Fibroblast of lung (primary cell): ENCODE data around the gene GABBR2. TPM values are rescaled to one million over a fixed set of nuclear protein-coding genes. Genes with fewer than 3 reads are reported as not detected.

Source experiments
- DNase-seq, 2 donors: peaks; one replicate each; pipeline versions ENCODE4 v3.0.0 to v3.0.0-alpha.2; 2010; ENCODE audit warnings: low read depth in 2 of 2
- H2AFZ ChIP-seq: 2 replicates; pipeline ENCODE4 v1.5.1; 2012; ENCODE audit warnings: low read length, control low read depth, inconsistent platforms
- H3K27ac ChIP-seq: 2 replicates; pipeline ENCODE4 v1.5.1; 2011; ENCODE audit warnings: low read length, control low read depth; ENCODE audit not compliant: insufficient read depth
- H3K27me3 ChIP-seq: 2 replicates; pipeline ENCODE4 v1.5.1; 2011; ENCODE audit warnings: mild to moderate bottlenecking, low read length; ENCODE audit not compliant: control insufficient read depth, insufficient read depth
- H3K36me3 ChIP-seq: 2 replicates; pipeline ENCODE4 v1.5.1; 2011; ENCODE audit warnings: low read length; ENCODE audit not compliant: control insufficient read depth, insufficient read depth
- H3K4me1 ChIP-seq: 2 replicates; pipeline ENCODE4 v1.5.1; 2011; ENCODE audit warnings: low read length; ENCODE audit not compliant: control insufficient read depth, insufficient read depth; ENCODE audit errors: extremely low read depth
- H3K4me2 ChIP-seq: 2 replicates; pipeline ENCODE4 v1.5.1; 2011; ENCODE audit warnings: low read length, control low read depth; ENCODE audit not compliant: insufficient read depth; ENCODE audit errors: extremely low read depth
- H3K4me3 ChIP-seq, 4 experiments: fragments of 200-600 bp in 1 of 4; sonication (generic) in 1 of 4; replicated peaks in 1 of 4; 2 replicates each; pipeline ENCODE4 v1.5.1; 2011 to 2016; ENCODE audit warnings: low read length in 4 of 4, low read depth in 3 of 4, mild to moderate bottlenecking in 3 of 4, control low read depth in 2 of 4, inconsistent platforms in 1 of 4, mixed read lengths in 1 of 4; ENCODE audit not compliant: insufficient read depth in 1 of 4; ENCODE audit errors: control extremely low read depth in 1 of 4
- H3K79me2 ChIP-seq: 2 replicates; pipeline ENCODE4 v1.5.1; 2012; ENCODE audit warnings: mild to moderate bottlenecking, low read length, inconsistent platforms; ENCODE audit not compliant: control insufficient read depth, insufficient read depth
- H3K9ac ChIP-seq: 2 replicates; pipeline ENCODE4 v1.5.1; 2011; ENCODE audit warnings: mild to moderate bottlenecking, low read length, control low read depth; ENCODE audit not compliant: insufficient read depth
- H3K9me3 ChIP-seq: 2 replicates; pipeline ENCODE4 v1.5.1; 2012; ENCODE audit warnings: low read depth, low read length; ENCODE audit not compliant: control insufficient read depth, insufficient read depth
- H4K20me1 ChIP-seq: 2 replicates; pipeline ENCODE4 v1.5.1; 2011; ENCODE audit warnings: low read length; ENCODE audit not compliant: control insufficient read depth, insufficient read depth; ENCODE audit errors: extremely low read depth
- EZH2 ChIP-seq: IDR thresholded peaks from 2 replicates; pipeline ENCODE4 v1.5.1; 2012; ENCODE audit warnings: low read length, control low read depth, mild to moderate bottlenecking; ENCODE audit errors: missing control alignments
- polyA plus RNA-seq, 2 donors: library from polyadenylated mRNA; depleted of rRNA in 1 of 2; stranded (reverse) in 1 of 2; unstranded in 1 of 2; fragments of >200 nt; gene quantifications; 2 replicates each; pipeline ENCODE4 v1.2.1, GENCODE V29; 2011 to 2012; ENCODE audit warnings: missing spikeins in 1 of 2
- total RNA-seq: library from RNA; depleted of rRNA; stranded (reverse); fragments of >200 nt; gene quantifications from 2 replicates; pipeline ENCODE4 v1.2.1, GENCODE V29; 2014
- TF ChIP-seq, protein P1 (sequence below), 2 donors: IDR thresholded peaks in 1 of 2; conservative IDR thresholded peaks in 1 of 2; 1 replicate in 1 of 2; 2 replicates in 1 of 2; pipeline ENCODE4 v1.5.1; 2011 to 2012; ENCODE audit warnings: low read length in 2 of 2, control low read depth in 1 of 2, inconsistent platforms in 1 of 2, low read depth in 1 of 2, mild to moderate bottlenecking in 1 of 2

GABBR2 gene
- total and polyA plus RNA-seq, 2 donors (not counting 1 experiment from before 2014, with no cell fraction given): 0.32 to 0.33 TPM

- Histone ChIP-seq H3K4me2 (no peak overlapping the region), H3K36me3 (peaks cover 4% of the 10 kb centered on the region), H3K9ac (no peak overlapping the region), H3K4me3 (no peak overlapping the region), H3K27me3 (peaks cover 2% of the 10 kb centered on the region), H3K27ac (no peak overlapping the region), H3K9me3 (no peaks in the 10 kb centered on the region), H3K79me2 (no peaks in the 10 kb centered on the region), H4K20me1 (no peaks in the 10 kb centered on the region), H3K4me1 (no peaks in the 10 kb centered on the region), H2AFZ (no peak overlapping the region)
- no peak for DNase-seq
- no peak for TF ChIP-seq EZH2
- TF ChIP-seq, protein P1, sequence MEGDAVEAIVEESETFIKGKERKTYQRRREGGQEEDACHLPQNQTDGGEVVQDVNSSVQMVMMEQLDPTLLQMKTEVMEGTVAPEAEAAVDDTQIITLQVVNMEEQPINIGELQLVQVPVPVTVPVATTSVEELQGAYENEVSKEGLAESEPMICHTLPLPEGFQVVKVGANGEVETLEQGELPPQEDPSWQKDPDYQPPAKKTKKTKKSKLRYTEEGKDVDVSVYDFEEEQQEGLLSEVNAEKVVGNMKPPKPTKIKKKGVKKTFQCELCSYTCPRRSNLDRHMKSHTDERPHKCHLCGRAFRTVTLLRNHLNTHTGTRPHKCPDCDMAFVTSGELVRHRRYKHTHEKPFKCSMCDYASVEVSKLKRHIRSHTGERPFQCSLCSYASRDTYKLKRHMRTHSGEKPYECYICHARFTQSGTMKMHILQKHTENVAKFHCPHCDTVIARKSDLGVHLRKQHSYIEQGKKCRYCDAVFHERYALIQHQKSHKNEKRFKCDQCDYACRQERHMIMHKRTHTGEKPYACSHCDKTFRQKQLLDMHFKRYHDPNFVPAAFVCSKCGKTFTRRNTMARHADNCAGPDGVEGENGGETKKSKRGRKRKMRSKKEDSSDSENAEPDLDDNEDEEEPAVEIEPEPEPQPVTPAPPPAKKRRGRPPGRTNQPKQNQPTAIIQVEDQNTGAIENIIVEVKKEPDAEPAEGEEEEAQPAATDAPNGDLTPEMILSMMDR (conservative IDR thresholded peaks at IDR 0.05 in 1 of 2, IDR thresholded peaks at IDR 0.05 in 1 of 2; ENCODE audit: low read depth in 1 of 2, low read length in 2 of 2): no peak
These were observed 24.1 kb upstream of the GABBR2 start for GRCh38 chr9:98732801-98733200.

DNA sequence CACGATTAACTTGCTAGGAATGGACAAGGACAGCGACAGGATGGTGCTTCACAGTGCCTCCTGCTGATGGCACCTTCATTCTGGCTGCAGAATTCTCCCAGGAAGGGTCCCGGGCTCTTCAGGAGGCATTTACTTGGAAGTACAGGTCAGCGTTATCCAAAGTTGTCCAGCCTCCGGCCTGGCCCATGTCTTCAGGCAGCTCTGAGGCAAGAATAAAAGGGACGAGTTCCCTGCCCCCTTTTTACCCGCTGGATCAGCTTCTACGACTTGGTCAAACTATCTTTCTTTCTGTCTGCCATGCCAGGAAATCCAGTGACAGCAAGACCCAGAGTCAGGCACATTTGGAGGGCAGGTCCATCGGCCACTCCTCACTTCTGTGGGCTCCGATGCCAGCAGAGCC, 23.4 kb upstream of the GABBR2 start:
- no peak for DNase-seq
- Histone ChIP-seq H3K9ac (no peak overlapping the region), H3K4me3 (no peak overlapping the region), H4K20me1 (no peaks in the 10 kb centered on the region), H3K79me2 (no peaks in the 10 kb centered on the region), H3K27ac (no peak overlapping the region), H3K4me1 (no peaks in the 10 kb centered on the region), H3K9me3 (no peaks in the 10 kb centered on the region), H2AFZ (no peak overlapping the region), H3K4me2 (no peak overlapping the region), H3K36me3 (peaks cover 4% of the 10 kb centered on the region), H3K27me3 (peaks cover 2% of the 10 kb centered on the region)
- TF ChIP-seq EZH2: no peak
- TF ChIP-seq, protein P1 (conservative IDR thresholded peaks at IDR 0.05 in 1 of 2, IDR thresholded peaks at IDR 0.05 in 1 of 2; ENCODE audit: low read depth in 1 of 2, low read length in 2 of 2): no peak

- Histone ChIP-seq H3K9me3 (no peaks in the 10 kb centered on the region), H3K27ac (no peak overlapping the region), H3K36me3 (no peaks in the 10 kb centered on the region), H2AFZ (no peak overlapping the region), H3K4me1 (no peaks in the 10 kb centered on the region), H3K27me3 (peaks cover 2% of the 10 kb centered on the region), H3K4me2 (no peak overlapping the region), H3K4me3 (no peak overlapping the region), H3K9ac (no peak overlapping the region), H3K79me2 (no peaks in the 10 kb centered on the region), H4K20me1 (no peaks in the 10 kb centered on the region)
- no peak for TF ChIP-seq EZH2
- TF ChIP-seq, protein P1 (conservative IDR thresholded peaks at IDR 0.05 in 1 of 2, IDR thresholded peaks at IDR 0.05 in 1 of 2; ENCODE audit: low read depth in 1 of 2, low read length in 2 of 2): no peak
- no peak for DNase-seq
These were observed 22.1 kb upstream of the GABBR2 start for GRCh38 chr9:98730871-98731270.
